Endothelial cell of umbilical vein (primary cell): ENCODE data around the gene KHNYN. TPM values are rescaled to one million over a fixed set of nuclear protein-coding genes. Genes with fewer than 3 reads are reported as not detected.
A peak's percentile ranks its signal among the peaks of the same experiment; 100 is the strongest.

ENCODE experiments used
- BruUV-seq: library from RNA; stranded (reverse); fragments of 400-500 nt; replicated peaks from 2 replicates; lab custom pipeline; 2021; lab: Mats Ljungman, UMichigan
- CTCF ChIA-PET: fragments of 300-600, 350-600 bp; sonication (Branson Sonifier 250); formaldehyde crosslinking; loops from one replicate; lab custom pipeline; 2021; ENCODE audit warnings: antibody characterized with exemption, inconsistent platforms; lab: Charles Lee
- POLR2A ChIA-PET: fragments of 300-600, 350-600 bp; sonication (Branson Sonifier 250); formaldehyde crosslinking; loops from one replicate; lab custom pipeline; 2021; ENCODE audit warnings: antibody characterized with exemption, inconsistent platforms; lab: Charles Lee
- DNase-seq: peaks from one replicate; pipeline ENCODE4 v3.0.0-alpha.2; 2011; ENCODE audit warnings: low read depth, low spot score
- FAIRE-seq: peaks from 2 replicates; lab custom pipeline; 2011; peaks lifted over from hg19 to GRCh38; lab: Jason Lieb, UNC
- H2AFZ ChIP-seq: 2 replicates; pipeline ENCODE4 v1.6.0; 2012; ENCODE audit warnings: low read depth, low read length, control low read depth, inconsistent platforms
- H3K27ac ChIP-seq: 2 replicates; pipeline ENCODE4 v1.5.1; 2011; ENCODE audit warnings: low read depth, mild to moderate bottlenecking, control low read depth, low read length, moderate library complexity; ENCODE audit not compliant: insufficient read depth
- H3K27me3 ChIP-seq, 2 experiments: 2 replicates each; pipeline versions ENCODE4 v1.6.0 to v1.6.1; 2011; ENCODE audit warnings: low read length in 2 of 2, mixed read lengths in 1 of 2; ENCODE audit not compliant: control insufficient read depth in 2 of 2, insufficient read depth in 2 of 2
- H3K36me3 ChIP-seq, 2 experiments: 2 replicates in 1 of 2; 3 replicates in 1 of 2; pipeline ENCODE4 v1.5.1; 2011; ENCODE audit warnings: low read length in 2 of 2, mild to moderate bottlenecking in 1 of 2, moderate library complexity in 1 of 2; ENCODE audit not compliant: control insufficient read depth in 2 of 2, insufficient read depth in 2 of 2; ENCODE audit errors: extremely low read depth in 1 of 2
- H3K4me1 ChIP-seq: 3 replicates; pipeline ENCODE4 v1.5.1; 2011; ENCODE audit warnings: mild to moderate bottlenecking, low read length; ENCODE audit not compliant: control insufficient read depth, insufficient read depth; ENCODE audit errors: extremely low read depth
- H3K4me2 ChIP-seq: 2 replicates; pipeline ENCODE4 v1.6.1; 2011; ENCODE audit warnings: low read length, control low read depth, mixed read lengths; ENCODE audit not compliant: insufficient read depth
- H3K4me3 ChIP-seq, 3 experiments: fragments of 200-600 bp in 1 of 3; sonication (generic), shearing (Covaris generic) in 1 of 3; replicated peaks in 1 of 3; 2 replicates each; pipeline ENCODE4 v1.5.1; 2011 to 2016; ENCODE audit warnings: control low read depth in 3 of 3, low read length in 3 of 3, mild to moderate bottlenecking in 2 of 3, inconsistent platforms in 1 of 3, low read depth in 1 of 3, moderate library complexity in 1 of 3; ENCODE audit not compliant: insufficient read depth in 1 of 3
- H3K79me2 ChIP-seq: 2 replicates; pipeline ENCODE4 v1.6.0; 2012; ENCODE audit warnings: low read length, inconsistent platforms; ENCODE audit not compliant: control insufficient read depth, insufficient read depth
- H3K9ac ChIP-seq: replicated peaks from 2 replicates; pipeline ENCODE3; 2011; ENCODE audit warnings: low read length, control low read depth; ENCODE audit not compliant: insufficient read depth; ENCODE audit errors: extremely low read depth
- H3K9me1 ChIP-seq: replicated peaks from 3 replicates; pipeline ENCODE4 v1.6.0; 2011; ENCODE audit warnings: mild to moderate bottlenecking, low read length; ENCODE audit not compliant: control insufficient read depth, insufficient read depth; ENCODE audit errors: extremely low read depth
- H3K9me3 ChIP-seq: replicated peaks from 2 replicates; pipeline ENCODE4 v1.5.1; 2012; ENCODE audit warnings: low read length, inconsistent platforms; ENCODE audit not compliant: control insufficient read depth, insufficient read depth
- H4K20me1 ChIP-seq: replicated peaks from 2 replicates; pipeline ENCODE3; 2011; ENCODE audit warnings: mild to moderate bottlenecking, low read length; ENCODE audit not compliant: control insufficient read depth, insufficient read depth; ENCODE audit errors: extremely low read depth
- EZH2 ChIP-seq: IDR thresholded peaks from 2 replicates; pipeline ENCODE4 v1.6.1; 2012; ENCODE audit warnings: borderline replicate concordance, low read depth, mild to moderate bottlenecking, moderate library complexity, low read length, inconsistent platforms; ENCODE audit not compliant: severe bottlenecking
- FOS ChIP-seq: IDR thresholded peaks from 2 replicates; pipeline ENCODE4 v1.6.1; 2011; ENCODE audit warnings: mild to moderate bottlenecking, low read length, moderate library complexity, borderline replicate concordance; ENCODE audit not compliant: insufficient read depth
- GATA2 ChIP-seq: IDR thresholded peaks from 2 replicates; pipeline ENCODE4 v1.7.0; 2011; ENCODE audit warnings: low read depth, mild to moderate bottlenecking, moderate library complexity, mixed read lengths, low read length; ENCODE audit not compliant: insufficient read length, insufficient read depth
- JUN ChIP-seq: IDR thresholded peaks from 2 replicates; pipeline ENCODE4 v1.6.1; 2011; ENCODE audit warnings: borderline replicate concordance, low read depth; ENCODE audit not compliant: insufficient read length, insufficient read depth
- MYC ChIP-seq: IDR thresholded peaks from one replicate; pipeline ENCODE4 v1.6.1; 2011; ENCODE audit warnings: mild to moderate bottlenecking, low read depth, low read length
- POLR2A ChIP-seq: IDR thresholded peaks from 2 replicates; pipeline ENCODE4 v1.6.1; 2012; ENCODE audit warnings: low read depth, mild to moderate bottlenecking, control low read depth, low read length
- POLR2AphosphoS5 ChIP-seq: IDR thresholded peaks from 2 replicates; pipeline ENCODE4 v1.6.1; 2012; ENCODE audit warnings: low read depth, mild to moderate bottlenecking, control low read depth, low read length, moderate library complexity; ENCODE audit not compliant: insufficient read depth
- dilution Hi-C: fragments of 300-500 bp; cut with MboI; formaldehyde crosslinking; loops from one replicate; pipeline ENCODE4 v1.15.0; 2019; ENCODE audit warnings: low sequenced_read_pairs; ENCODE audit not compliant: extremely low pct_ligation_motif_present
- intact Hi-C: fragments of 100-400 bp; cut with micrococcal nuclease; formaldehyde crosslinking; loops from one replicate; pipeline ENCODE4 v1.10.0; 2022
- polyA plus RNA-seq, 4 experiments: library from polyadenylated mRNA; depleted of rRNA in 3 of 4; stranded (reverse) in 3 of 4; unstranded in 1 of 4; fragments of >200 nt; gene quantifications; 2 replicates each; pipeline versions ENCODE4 v1.2.1 to v1.2.3, GENCODE V29; 2011 to 2012; ENCODE audit warnings: missing spikeins in 1 of 4
- total RNA-seq: library from RNA; stranded (reverse); gene quantifications from 2 replicates; pipeline ENCODE4 v1.2.3, GENCODE V29; 2021
- TF ChIP-seq, protein P1 (sequence below): IDR thresholded peaks from 2 replicates; pipeline ENCODE4 v1.6.1; 2011; ENCODE audit not compliant: insufficient read depth, insufficient read length
- TF ChIP-seq, protein P2 (sequence below), 2 donors: IDR thresholded peaks; 1 replicate in 1 of 2; 2 replicates in 1 of 2; pipeline ENCODE4 v1.5.1; 2011; ENCODE audit warnings: low read length in 2 of 2, mild to moderate bottlenecking in 2 of 2, moderate library complexity in 2 of 2, control low read depth in 1 of 2, inconsistent platforms in 1 of 2, low read depth in 1 of 2; ENCODE audit not compliant: insufficient read depth in 1 of 2; ENCODE audit errors: extremely low read depth in 1 of 2

The KHNYN gene
- total and polyA plus RNA-seq, 2 donors (not counting 3 experiments of a cell fraction or from before 2014, with no cell fraction given): 25.4 to 63.3 TPM

DNA sequence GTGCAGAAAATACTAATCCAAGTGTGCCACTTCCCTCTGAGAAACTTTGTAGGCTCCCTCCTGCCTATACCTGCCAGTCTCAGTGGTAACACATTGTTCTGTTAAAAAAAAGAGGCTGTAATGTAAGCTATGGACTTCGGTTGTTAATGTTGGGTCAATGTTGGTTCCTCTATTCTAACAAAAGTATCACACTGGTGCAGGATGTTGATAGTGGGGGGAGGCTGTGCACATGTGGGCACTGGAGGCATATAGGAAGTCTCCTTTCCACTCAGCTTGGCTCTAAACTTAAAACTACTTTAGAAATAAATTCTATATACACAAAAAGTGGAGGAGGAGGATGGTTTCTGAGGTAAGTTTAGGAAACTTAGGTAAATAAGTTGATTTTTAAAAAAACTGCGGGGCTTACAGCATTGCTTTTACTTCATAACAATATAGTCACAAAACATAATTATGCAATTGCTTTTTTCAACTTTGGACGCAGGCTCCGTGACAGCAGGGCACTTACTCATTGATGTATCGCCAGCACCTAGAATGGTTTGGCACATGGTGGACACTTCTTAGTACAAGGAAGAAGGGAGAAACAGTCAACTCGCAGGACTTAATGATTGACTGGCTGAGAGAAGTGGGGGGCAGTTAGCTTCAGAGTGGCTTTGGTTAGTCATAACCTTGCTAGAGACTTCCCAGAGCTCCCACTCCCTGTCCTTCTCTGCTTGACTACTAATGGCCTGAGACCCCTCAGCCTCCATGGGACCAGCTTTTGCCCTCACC is 38.9 kb upstream of the KHNYN start:
- Histone ChIP-seq H3K9me1 (no peaks in the 10 kb centered on the region), H3K9ac (no peak overlapping the region), H3K36me3 (no peaks in the 10 kb centered on the region), H2AFZ (no peak overlapping the region), H3K4me2 (no peak overlapping the region), H3K27me3 (peaks cover 0 to 6% of the 10 kb centered on the region in 2 experiments), H3K4me1 (peaks cover 23% of the 10 kb centered on the region), H3K9me3 (no peaks in the 10 kb centered on the region), H3K4me3 (no peak overlapping the region), H3K79me2 (no peaks in the 10 kb centered on the region), H3K27ac (no peak overlapping the region), H4K20me1 (no peaks in the 10 kb centered on the region)
- dilution Hi-C loops (no loop called here), intact Hi-C loops (no loop called here)
- CTCF ChIA-PET: interaction anchor here (1.3 to 3.0 kb wide), 2 partner anchors 41 to 57 kb away, joined by 5 to 17 read pairs; no protein-coding TSS in a partner anchor
- POLR2A ChIA-PET: no interaction called here
- TF ChIP-seq, protein P1, sequence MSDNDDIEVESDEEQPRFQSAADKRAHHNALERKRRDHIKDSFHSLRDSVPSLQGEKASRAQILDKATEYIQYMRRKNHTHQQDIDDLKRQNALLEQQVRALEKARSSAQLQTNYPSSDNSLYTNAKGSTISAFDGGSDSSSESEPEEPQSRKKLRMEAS: no peak
- no peak for TF ChIP-seq POLR2AphosphoS5
- no peak for TF ChIP-seq MYC
- TF ChIP-seq POLR2A: no peak
- TF ChIP-seq, protein P2, sequence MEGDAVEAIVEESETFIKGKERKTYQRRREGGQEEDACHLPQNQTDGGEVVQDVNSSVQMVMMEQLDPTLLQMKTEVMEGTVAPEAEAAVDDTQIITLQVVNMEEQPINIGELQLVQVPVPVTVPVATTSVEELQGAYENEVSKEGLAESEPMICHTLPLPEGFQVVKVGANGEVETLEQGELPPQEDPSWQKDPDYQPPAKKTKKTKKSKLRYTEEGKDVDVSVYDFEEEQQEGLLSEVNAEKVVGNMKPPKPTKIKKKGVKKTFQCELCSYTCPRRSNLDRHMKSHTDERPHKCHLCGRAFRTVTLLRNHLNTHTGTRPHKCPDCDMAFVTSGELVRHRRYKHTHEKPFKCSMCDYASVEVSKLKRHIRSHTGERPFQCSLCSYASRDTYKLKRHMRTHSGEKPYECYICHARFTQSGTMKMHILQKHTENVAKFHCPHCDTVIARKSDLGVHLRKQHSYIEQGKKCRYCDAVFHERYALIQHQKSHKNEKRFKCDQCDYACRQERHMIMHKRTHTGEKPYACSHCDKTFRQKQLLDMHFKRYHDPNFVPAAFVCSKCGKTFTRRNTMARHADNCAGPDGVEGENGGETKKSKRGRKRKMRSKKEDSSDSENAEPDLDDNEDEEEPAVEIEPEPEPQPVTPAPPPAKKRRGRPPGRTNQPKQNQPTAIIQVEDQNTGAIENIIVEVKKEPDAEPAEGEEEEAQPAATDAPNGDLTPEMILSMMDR (IDR thresholded peaks at IDR 0.05; ENCODE audit: extremely low read depth in 1 of 2, insufficient read depth in 1 of 2, low read depth in 1 of 2, low read length in 2 of 2): no peak
- no peak for TF ChIP-seq JUN
- no peak for TF ChIP-seq GATA2
- TF ChIP-seq FOS: no peak
- TF ChIP-seq EZH2: no peak
- DNase-seq (peak; percentile 10), FAIRE-seq (no peak)
- BruUV-seq: no TSS peak
